Neural progenitor cell (in vitro differentiated cells): ENCODE measurements around the gene KIF19. TPM values are rescaled to one million over a fixed set of nuclear protein-coding genes. Genes with fewer than 3 reads are reported as not detected.

Experiments
- DNase-seq: peaks from one replicate; pipeline ENCODE4 v3.0.0-alpha.2; 2016; ENCODE audit warnings: low spot score
- H2AFZ ChIP-seq: fragments of 200-600 bp; sonication (generic); replicated peaks from 2 replicates; pipeline ENCODE4 v1.6.1; 2016; ENCODE audit warnings: antibody characterized with exemption
- H3F3A ChIP-seq: fragments of 200-600 bp; sonication (generic); 2 replicates; pipeline ENCODE4 v1.6.1; 2016; ENCODE audit warnings: antibody characterized with exemption, low read depth
- H3K27ac ChIP-seq: fragments of 200-600 bp; sonication (generic); 2 replicates; pipeline ENCODE4 v1.5.1; 2016; ENCODE audit warnings: mild to moderate bottlenecking
- H3K27me3 ChIP-seq: fragments of 200-600 bp; sonication (generic); 2 replicates; pipeline ENCODE4 v1.6.1; 2016; ENCODE audit warnings: mild to moderate bottlenecking, moderate library complexity
- H3K36me3 ChIP-seq: fragments of 200-600 bp; sonication (generic); 2 replicates; pipeline ENCODE4 v1.5.1; 2016
- H3K4me1 ChIP-seq: fragments of 200-600 bp; sonication (generic); 2 replicates; pipeline ENCODE4 v1.6.1; 2016; ENCODE audit warnings: mixed run types
- H3K4me2 ChIP-seq: fragments of 200-600 bp; sonication (generic); 2 replicates; pipeline ENCODE4 v1.6.1; 2016
- H3K4me3 ChIP-seq: fragments of 200-600 bp; sonication (generic); 2 replicates; pipeline ENCODE4 v1.5.1; 2016
- H3K79me2 ChIP-seq: fragments of 200-600 bp; sonication (generic); 2 replicates; pipeline ENCODE4 v1.6.1; 2016; ENCODE audit warnings: low read depth
- H3K9ac ChIP-seq: fragments of 200-600 bp; sonication (generic); 2 replicates; pipeline ENCODE4 v1.6.1; 2016
- H3K9me3 ChIP-seq: fragments of 200-600 bp; sonication (generic); 2 replicates; pipeline ENCODE4 v1.5.1; 2016; ENCODE audit warnings: low read depth
- H4K20me1 ChIP-seq: fragments of 200-600 bp; sonication (generic); 2 replicates; pipeline ENCODE4 v1.6.1; 2016; ENCODE audit warnings: low read depth
- H3K27ac Mint-ChIP-seq: 3 replicates; pipeline ENCODE4 v1.8.0; 2021; ENCODE audit warnings: mixed read lengths
- H3K27me3 Mint-ChIP-seq: 2 replicates; pipeline ENCODE4 v1.8.0; 2022; ENCODE audit warnings: low read depth, mild to moderate bottlenecking, inconsistent platforms, moderate library complexity, mixed read lengths; ENCODE audit not compliant: insufficient read depth
- H3K36me3 Mint-ChIP-seq: 3 replicates; pipeline ENCODE4 v1.8.0; 2021; ENCODE audit warnings: mixed read lengths
- H3K4me1 Mint-ChIP-seq: 3 replicates; pipeline ENCODE4 v1.8.0; 2021; ENCODE audit warnings: mixed read lengths
- H3K4me3 Mint-ChIP-seq: 3 replicates; pipeline ENCODE4 v1.8.0; 2021; ENCODE audit warnings: mild to moderate bottlenecking, moderate library complexity, mixed read lengths
- H3K9me3 Mint-ChIP-seq: 3 replicates; pipeline ENCODE4 v1.8.0; 2020; ENCODE audit warnings: mixed read lengths
- EZH2 ChIP-seq: fragments of 200-600 bp; sonication (generic); IDR thresholded peaks from 2 replicates; pipeline ENCODE4 v1.6.1; 2017; ENCODE audit warnings: antibody characterized with exemption, mild to moderate bottlenecking, moderate library complexity
- EZH2phosphoT487 ChIP-seq: fragments of 200-600 bp; sonication (generic); IDR thresholded peaks from 2 replicates; pipeline ENCODE4 v1.6.1; 2017; ENCODE audit warnings: antibody characterized with exemption
- total RNA-seq: library from RNA; depleted of rRNA; stranded (reverse); fragments of >200 nt; gene quantifications from 2 replicates; pipeline ENCODE4 v1.2.3, GENCODE V29; 2015; ENCODE audit warnings: low replicate concordance
- TF ChIP-seq, protein P1 (sequence below): fragments of 200-600 bp; sonication (generic); IDR thresholded peaks from 2 replicates; pipeline ENCODE4 v1.5.1; 2017; ENCODE audit warnings: antibody characterized with exemption, mild to moderate bottlenecking

The KIF19 gene
- total RNA-seq, 1 donor from 2014 or later = 0.15 TPM

DNA sequence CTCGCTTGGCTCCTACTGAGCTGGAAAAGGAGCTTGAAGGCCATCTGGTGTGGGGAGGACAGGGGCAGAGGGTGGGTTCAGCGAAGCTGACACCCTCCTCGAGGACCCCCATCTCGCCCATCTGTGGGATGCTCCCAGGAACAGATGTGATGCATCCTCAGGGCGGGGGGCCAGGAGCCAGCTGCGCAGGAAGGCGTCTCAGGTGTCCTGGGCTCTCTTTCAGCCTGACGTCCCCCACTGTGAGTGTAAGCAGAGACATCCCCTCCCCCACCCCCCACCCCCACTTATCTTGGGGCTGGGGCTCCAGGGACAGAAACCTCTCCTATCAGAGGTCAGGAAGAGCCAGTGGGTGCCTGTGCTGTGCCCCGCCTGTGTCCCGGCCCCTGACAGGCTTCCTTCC is 16.2 kb downstream of the KIF19 start:
- H3K4me3 Mint-ChIP-seq = no peak overlapping the region
- Histone ChIP-seq H3K4me3 (no peak overlapping the region), H2AFZ (no peak overlapping the region), H3K27me3 (no peaks in the 10 kb centered on the region), H3K4me1 (peaks cover 4% of the 10 kb centered on the region), H3K9ac (no peak overlapping the region), H3K9me3 (no peaks in the 10 kb centered on the region), H3K79me2 (no peaks in the 10 kb centered on the region), H4K20me1 (no peaks in the 10 kb centered on the region), H3K36me3 (no peaks in the 10 kb centered on the region), H3F3A (no peaks in the 10 kb centered on the region), H3K4me2 (no peak overlapping the region), H3K27ac (no peak overlapping the region)
- H3K27me3 Mint-ChIP-seq = peaks cover 2% of the 10 kb centered on the region
- no peak for DNase-seq
- no peaks in the 10 kb centered on the region for H3K36me3 Mint-ChIP-seq
- no peak overlapping the region for H3K27ac Mint-ChIP-seq
- H3K4me1 Mint-ChIP-seq = peaks cover 22% of the 10 kb centered on the region
- no peaks in the 10 kb centered on the region for H3K9me3 Mint-ChIP-seq
- TF ChIP-seq, protein P1, sequence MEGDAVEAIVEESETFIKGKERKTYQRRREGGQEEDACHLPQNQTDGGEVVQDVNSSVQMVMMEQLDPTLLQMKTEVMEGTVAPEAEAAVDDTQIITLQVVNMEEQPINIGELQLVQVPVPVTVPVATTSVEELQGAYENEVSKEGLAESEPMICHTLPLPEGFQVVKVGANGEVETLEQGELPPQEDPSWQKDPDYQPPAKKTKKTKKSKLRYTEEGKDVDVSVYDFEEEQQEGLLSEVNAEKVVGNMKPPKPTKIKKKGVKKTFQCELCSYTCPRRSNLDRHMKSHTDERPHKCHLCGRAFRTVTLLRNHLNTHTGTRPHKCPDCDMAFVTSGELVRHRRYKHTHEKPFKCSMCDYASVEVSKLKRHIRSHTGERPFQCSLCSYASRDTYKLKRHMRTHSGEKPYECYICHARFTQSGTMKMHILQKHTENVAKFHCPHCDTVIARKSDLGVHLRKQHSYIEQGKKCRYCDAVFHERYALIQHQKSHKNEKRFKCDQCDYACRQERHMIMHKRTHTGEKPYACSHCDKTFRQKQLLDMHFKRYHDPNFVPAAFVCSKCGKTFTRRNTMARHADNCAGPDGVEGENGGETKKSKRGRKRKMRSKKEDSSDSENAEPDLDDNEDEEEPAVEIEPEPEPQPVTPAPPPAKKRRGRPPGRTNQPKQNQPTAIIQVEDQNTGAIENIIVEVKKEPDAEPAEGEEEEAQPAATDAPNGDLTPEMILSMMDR = no peak
- TF ChIP-seq EZH2 = no peak
- no peak for TF ChIP-seq EZH2phosphoT487

DNA sequence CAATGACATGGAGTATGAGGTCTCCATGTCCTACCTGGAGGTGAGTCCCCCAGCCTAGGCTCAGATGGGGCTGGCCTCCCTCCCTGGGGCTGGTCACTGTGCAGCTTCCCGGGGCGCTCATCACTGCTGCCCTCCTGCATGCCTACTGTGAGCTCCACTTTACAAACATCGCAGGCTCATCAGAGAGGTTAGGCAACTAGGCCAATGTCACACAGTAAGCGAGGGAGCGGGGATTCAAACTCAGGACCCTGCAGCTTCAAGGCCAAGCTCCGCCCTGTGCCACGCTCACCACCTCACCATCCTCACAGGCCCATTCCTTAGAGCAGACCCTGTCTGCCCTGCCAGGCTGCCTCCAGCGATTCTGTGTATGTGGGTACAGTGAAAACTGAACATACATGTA is 17.1 kb downstream of the KIF19 start:
- H3K27ac ChIP-seq = no peak overlapping the region

DNA sequence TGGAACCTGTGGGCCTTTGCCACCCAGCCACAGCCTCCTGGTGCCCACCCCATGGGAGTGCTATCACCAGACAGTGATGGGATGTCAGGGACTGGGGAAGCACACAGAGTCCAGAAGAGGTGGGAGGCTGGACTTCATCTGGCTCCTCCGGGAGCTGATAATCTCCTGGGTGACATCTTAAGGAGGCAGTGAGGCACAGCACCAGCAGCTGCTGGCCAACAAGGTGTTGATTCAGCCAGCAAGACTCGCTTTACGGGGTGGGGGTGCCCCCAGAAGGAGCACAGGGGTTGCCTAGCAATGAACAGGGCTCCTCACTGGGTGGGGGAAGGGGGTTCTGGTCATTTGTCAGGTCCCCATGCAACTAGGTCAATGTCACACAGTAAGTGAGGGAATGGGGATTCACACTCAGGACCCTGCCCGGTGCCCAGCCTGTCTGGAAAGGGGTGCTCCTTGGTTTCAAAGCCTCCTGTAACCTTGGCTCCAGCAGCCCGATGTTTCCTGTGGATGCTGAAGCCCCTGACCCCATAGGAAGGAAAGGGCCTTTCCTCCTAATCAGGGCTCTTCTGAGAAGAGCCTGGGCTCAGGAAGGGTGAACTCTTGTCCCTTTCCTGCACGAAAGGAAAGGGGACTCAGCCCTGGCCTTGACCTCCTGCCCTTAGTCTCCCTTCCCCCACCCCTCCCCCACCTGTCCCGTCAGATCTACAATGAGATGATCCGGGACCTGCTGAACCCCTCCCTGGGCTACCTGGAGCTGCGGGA is 17.7 kb downstream of the KIF19 start:
- H3K4me3 Mint-ChIP-seq = no peak overlapping the region
- H3K9me3 Mint-ChIP-seq = no peaks in the 10 kb centered on the region

More for the DNA sequence above, 17.1 kb downstream of the KIF19 start:
- peaks cover 4% of the 10 kb centered on the region for H3K4me1 ChIP-seq
- no peak for DNase-seq
- no peak overlapping the region for H2AFZ ChIP-seq
- Mint-ChIP-seq H3K9me3 (no peaks in the 10 kb centered on the region), H3K27ac (no peak overlapping the region), H3K36me3 (no peaks in the 10 kb centered on the region), H3K4me3 (no peak overlapping the region), H3K27me3 (peaks cover 4% of the 10 kb centered on the region), H3K4me1 (peaks cover 22% of the 10 kb centered on the region)
- no peaks in the 10 kb centered on the region for H3F3A ChIP-seq
- H3K36me3 ChIP-seq = no peaks in the 10 kb centered on the region
- H3K9me3 ChIP-seq = no peaks in the 10 kb centered on the region
- no peaks in the 10 kb centered on the region for H3K79me2 ChIP-seq
- H4K20me1 ChIP-seq = no peaks in the 10 kb centered on the region
- H3K27me3 ChIP-seq = peaks cover 3% of the 10 kb centered on the region
- no peak overlapping the region for H3K4me2 ChIP-seq
- H3K4me3 ChIP-seq = no peak overlapping the region
- H3K9ac ChIP-seq = no peak overlapping the region
- TF ChIP-seq EZH2phosphoT487 (no peak), EZH2 (no peak)
- TF ChIP-seq, protein P1 = no peak

More for the DNA sequence above, 17.7 kb downstream of the KIF19 start:
- H3K9me3 ChIP-seq = no peaks in the 10 kb centered on the region
- no peaks in the 10 kb centered on the region for H3K79me2 ChIP-seq
- TF ChIP-seq EZH2 (no peak), EZH2phosphoT487 (no peak)
- TF ChIP-seq, protein P1 = no peak
- H3F3A ChIP-seq = no peaks in the 10 kb centered on the region
- no peaks in the 10 kb centered on the region for H4K20me1 ChIP-seq
- peaks cover 4% of the 10 kb centered on the region for H3K4me1 ChIP-seq
- H3K4me1 Mint-ChIP-seq = peaks cover 22% of the 10 kb centered on the region
- no peak for DNase-seq
- H3K27ac Mint-ChIP-seq = no peak overlapping the region
- H3K4me2 ChIP-seq = no peak overlapping the region
- H3K9ac ChIP-seq = no peak overlapping the region
- no peak overlapping the region for H3K27ac ChIP-seq
- H3K36me3 ChIP-seq = no peaks in the 10 kb centered on the region
- H3K4me3 ChIP-seq = no peak overlapping the region
- peaks cover 4% of the 10 kb centered on the region for H3K27me3 Mint-ChIP-seq
- no peaks in the 10 kb centered on the region for H3K36me3 Mint-ChIP-seq
- no peak overlapping the region for H2AFZ ChIP-seq
- peaks cover 8% of the 10 kb centered on the region for H3K27me3 ChIP-seq
